GM12878 (cell line): Measurements from ENCODE around the gene AHNAK. TPM values are rescaled to one million over a fixed set of nuclear protein-coding genes. Genes with fewer than 3 reads are reported as not detected.

Experiments used
- ASH2L ChIP-seq: fragments of 300-600, 200-600 bp; sonication (generic); IDR thresholded peaks from 2 replicates; pipeline ENCODE4 v1.6.1; 2017; ENCODE audit warnings: low read depth, mild to moderate bottlenecking, borderline replicate concordance
- ATF7 ChIP-seq: fragments of 450-650 bp; IDR thresholded peaks from 2 replicates; pipeline ENCODE4 v1.6.1; 2016; ENCODE audit warnings: low read depth, mild to moderate bottlenecking
- CBX3 ChIP-seq: fragments of 200-600 bp; sonication (generic); IDR thresholded peaks from 2 replicates; pipeline ENCODE4 v1.6.1; 2016; ENCODE audit warnings: low read depth, borderline replicate concordance
- CTCF ChIP-seq, 3 experiments: IDR thresholded peaks in 2 of 3; conservative IDR thresholded peaks in 1 of 3; 2 replicates each; pipeline ENCODE4 v1.5.1; 2011; ENCODE audit warnings: low read depth in 3 of 3, low read length in 3 of 3, mild to moderate bottlenecking in 3 of 3, control low read depth in 2 of 3, moderate library complexity in 2 of 3, inconsistent platforms in 1 of 3, mixed read lengths in 1 of 3; ENCODE audit not compliant: control insufficient read depth in 2 of 3, insufficient read depth in 1 of 3; ENCODE audit errors: extremely low read depth in 1 of 3
- DPF2 ChIP-seq: fragments of 450-650 bp; IDR thresholded peaks from 2 replicates; pipeline ENCODE4 v1.6.1; 2017; ENCODE audit warnings: mild to moderate bottlenecking
- E2F8 ChIP-seq: fragments of 450-650 bp; IDR thresholded peaks from 2 replicates; pipeline ENCODE4 v1.6.1; 2018; ENCODE audit warnings: mild to moderate bottlenecking, low read depth, moderate library complexity; ENCODE audit not compliant: partially characterized antibody
- ETV6 ChIP-seq, 2 experiments: fragments of 450-650 bp in 1 of 2; IDR thresholded peaks in 1 of 2; conservative IDR thresholded peaks in 1 of 2; 2 replicates each; pipeline ENCODE4 v1.6.1; 2014; ENCODE audit warnings: antibody characterized with exemption in 1 of 2, borderline replicate concordance in 1 of 2, low read depth in 1 of 2, mild to moderate bottlenecking in 1 of 2, moderate library complexity in 1 of 2
- MEF2B ChIP-seq: fragments of 450-650 bp; IDR thresholded peaks from 2 replicates; pipeline ENCODE4 v1.6.1; 2018; ENCODE audit warnings: mild to moderate bottlenecking, moderate library complexity; ENCODE audit not compliant: partially characterized antibody, poor library complexity, severe bottlenecking
- PKNOX1 ChIP-seq: fragments of 450-650 bp; IDR thresholded peaks from 2 replicates; pipeline ENCODE4 v1.6.1; 2016; ENCODE audit warnings: mild to moderate bottlenecking
- SMARCA5 ChIP-seq: fragments of 450-650 bp; IDR thresholded peaks from 2 replicates; pipeline ENCODE4 v1.6.1; 2017; ENCODE audit warnings: mild to moderate bottlenecking
- SPI1 ChIP-seq: IDR thresholded peaks from 2 replicates; pipeline ENCODE4 v1.6.1; 2011; ENCODE audit warnings: low read depth, mild to moderate bottlenecking, low read length, moderate library complexity, borderline replicate concordance; ENCODE audit not compliant: insufficient read depth
- YY1 ChIP-seq: IDR thresholded peaks from 2 replicates; pipeline ENCODE4 v1.6.1; 2011; ENCODE audit warnings: low read depth, mild to moderate bottlenecking, low read length
- ZBED1 ChIP-seq: IDR thresholded peaks from 2 replicates; pipeline ENCODE4 v1.6.1; 2016; ENCODE audit warnings: borderline replicate concordance
- ZBTB40 ChIP-seq: fragments of 450-650 bp; IDR thresholded peaks from 2 replicates; pipeline ENCODE4 v1.6.1; 2016; ENCODE audit warnings: mild to moderate bottlenecking, moderate library complexity, borderline replicate concordance
- ZNF622 ChIP-seq: fragments of 450-650 bp; IDR thresholded peaks from 2 replicates; pipeline ENCODE4 v1.6.1; 2017; ENCODE audit warnings: mild to moderate bottlenecking, inconsistent platforms
- polyA plus RNA-seq, 11 experiments: library from polyadenylated mRNA; depleted of rRNA in 4 of 11; unstranded in 6 of 11; stranded (reverse) in 5 of 11; fragments of >200 nt; fragmentation: Nextera tagmentation in 4 of 11; fragmentation: Illumina TruSeq in 1 of 11; extraction: Ambion mirVana in 4 of 11; extraction: Trizol in 1 of 11; gene quantifications; 1 replicate in 1 of 11; 2 replicates in 10 of 11; pipeline versions ENCODE4 v1.2.1 to v1.2.3, GENCODE V29; 2011 to 2016; ENCODE audit warnings: inconsistent platforms in 2 of 11, missing spikeins in 2 of 11, low read depth in 1 of 11
- total RNA-seq, 4 experiments: library from RNA; depleted of rRNA in 3 of 4; stranded (reverse); fragments of >200 nt in 3 of 4; fragmentation: Illumina TruSeq in 1 of 4; extraction: Trizol in 1 of 4; gene quantifications; 2 replicates each; pipeline versions ENCODE4 v1.2.1 to v1.2.3, GENCODE V29; 2013 to 2021

The AHNAK gene
- total and polyA plus RNA-seq, 10 of the 15 experiments (the other 5 are each of a cell fraction or from before 2014, with no cell fraction given), result 0.76 to 90.3 (median 19.4) TPM

GRCh38 chr11:62540804-62541701 lies 5.6 kb downstream of the AHNAK start (continued):
- TF ChIP-seq CTCF (IDR thresholded peaks at IDR 0.05 in 2 of 3, conservative IDR thresholded peaks at IDR 0.05 in 1 of 3; ENCODE audit: control insufficient read depth in 2 of 3, extremely low read depth in 1 of 3, insufficient read depth in 1 of 3, low read depth in 3 of 3, low read length in 3 of 3), result 0 out of 6 replicates have a peak, but pooled peaks of 1 of the 3 experiments have one; percentile 2
- no peak for TF ChIP-seq ASH2L
- peak in 1 of 2 experiments; percentile 37; a peak in 1 of 4 replicates for TF ChIP-seq ETV6 (conservative IDR thresholded peaks at IDR 0.05 in 1 of 2, IDR thresholded peaks at IDR 0.05 in 1 of 2; ENCODE audit: borderline replicate concordance in 1 of 2, low read depth in 1 of 2)
- TF ChIP-seq CBX3, result no peak
- TF ChIP-seq E2F8, result peak; percentile 47
- TF ChIP-seq YY1, result peak; percentile 47
- TF ChIP-seq DPF2, result peak; percentile 97
- TF ChIP-seq ZBED1, result no peak; the same call in 1 of the 2 replicates
- TF ChIP-seq ZBTB40, result peak; percentile 79
- TF ChIP-seq MEF2B, result peak; percentile 60
- TF ChIP-seq SPI1, result peak; percentile 92
- no peak for TF ChIP-seq ZNF622
- TF ChIP-seq PKNOX1, result 0 out of 2 replicates have a peak, but pooled peaks have one; percentile 5
- TF ChIP-seq SMARCA5, result peak; percentile 87
- peak; percentile 73 for TF ChIP-seq ATF7
- TF ChIP-seq, all 136 proteins: peak for 53
